ENCODE results near the gene SLC6A13. TPM values are rescaled to one million over a fixed set of nuclear protein-coding genes. Genes with fewer than 3 reads are reported as not detected.

Gene SLC6A13
- total RNA-seq, 1 experiment from 2014 or later = not detected

DNA sequence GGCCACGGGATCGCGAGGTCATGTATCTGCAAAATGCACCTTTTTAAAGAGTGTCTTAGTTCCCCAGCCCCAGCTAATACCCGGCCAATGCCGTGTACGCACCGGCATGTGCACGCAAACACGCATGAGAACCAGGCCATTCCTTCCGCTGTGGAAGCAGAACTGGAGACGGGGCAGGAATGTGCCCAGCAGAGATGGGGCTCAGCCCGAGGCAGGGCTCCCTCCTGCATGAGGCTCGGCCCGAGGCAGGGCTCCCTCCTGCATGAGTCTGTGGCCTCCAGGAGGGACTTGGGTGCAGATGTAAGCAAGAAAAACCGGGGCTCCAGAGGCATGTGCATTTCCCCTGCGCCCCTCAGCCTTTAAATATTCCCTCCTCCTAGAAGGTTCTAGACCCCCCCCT is 86.9 kb downstream of the SLC6A13 start:
- Histone ChIP-seq H3K4me1 (ENCODE audit: insufficient read depth, low read length) (peaks cover 4% of the 10 kb centered on the region; the same call in 1 of the 2 replicates), H2BK120ac (ENCODE audit: low read depth, low read length, poor library complexity, severe bottlenecking) (no peak overlapping the region), H3K14ac (ENCODE audit: insufficient read depth, low read length) (no peak overlapping the region), H3K18ac (ENCODE audit: insufficient read length, low read depth, low read length) (no peak overlapping the region), H3K79me1 (ENCODE audit: insufficient read depth, low read depth, low read length, poor library complexity, severe bottlenecking) (no peaks in the 10 kb centered on the region), H3K56ac (ENCODE audit: insufficient read length, low read depth, low read length) (no peak overlapping the region), H2BK15ac (ENCODE audit: low read depth, low read length) (no peak overlapping the region), H3K4ac (ENCODE audit: low read depth, low read length) (no peak overlapping the region), H3K9ac (ENCODE audit: extremely low read depth, insufficient read length, low read length) (no peak overlapping the region), H4K8ac (replicated peaks; ENCODE audit: insufficient read length, low read depth, low read length) (no peak overlapping the region), H4K20me1 (ENCODE audit: control insufficient read depth, insufficient read depth, insufficient read length) (no peaks in the 10 kb centered on the region), H3K23ac (ENCODE audit: insufficient read length, low read depth, low read length) (no peak overlapping the region), H2BK5ac (ENCODE audit: insufficient read length, low read length) (no peak overlapping the region), H3K27ac (ENCODE audit: insufficient read length, low read depth, low read length) (no peak overlapping the region), H2AFZ (ENCODE audit: low read length) (no peak overlapping the region), H3K27me3 (ENCODE audit: insufficient read depth, low read length) (no peaks in the 10 kb centered on the region), H3T11ph (ENCODE audit: low read length) (no peak overlapping the region), H4K5ac (ENCODE audit: insufficient read length, low read depth, low read length) (no peak overlapping the region), H3K23me2 (ENCODE audit: insufficient read length, low read depth, low read length, poor library complexity, severe bottlenecking) (no peaks in the 10 kb centered on the region), H4K91ac (ENCODE audit: insufficient read length, low read depth, low read length) (no peak overlapping the region), H2AK5ac (ENCODE audit: insufficient read length, low read length) (no peak overlapping the region), H3K4me2 (ENCODE audit: insufficient read depth, insufficient read length, low read length) (no peak overlapping the region), H3K9me3 (ENCODE audit: control insufficient read depth, low read depth, low read length) (no peaks in the 10 kb centered on the region), H2BK20ac (ENCODE audit: low read depth, low read length, poor library complexity, severe bottlenecking) (no peak overlapping the region), H2BK12ac (ENCODE audit: insufficient read length, low read depth, low read length) (no peak overlapping the region), H3K79me2 (ENCODE audit: insufficient read depth, low read length) (no peaks in the 10 kb centered on the region)
- TF ChIP-seq CTCF (conservative IDR thresholded peaks at IDR 0.05) = no peak
- peaks cover 5% of the 10 kb centered on the region for H3K27me3 Mint-ChIP-seq (ENCODE audit: low read depth)
- peaks cover 28 to 56% of the 10 kb centered on the region in 2 experiments for H3K4me1 Mint-ChIP-seq
- H3K36me3 Mint-ChIP-seq (ENCODE audit: insufficient read depth in 1 of 3, low read depth in 3 of 3) = no peaks in the 10 kb centered on the region; a peak in 2 of 7 replicates
- no peak overlapping the region for H3K4me3 Mint-ChIP-seq
- H3K27ac Mint-ChIP-seq = no peak overlapping the region
- H3K9me3 Mint-ChIP-seq = no peaks in the 10 kb centered on the region
- WGBS (ENCODE audit: extremely low coverage, insufficient read length, low lambda C conversion rate) = no CpG with 5 or more reads among the region's 16 CpGs
- no peak for DNase-seq

All from H9 (cell line).